Panc1 (cell line): Measurements from ENCODE around the gene LRRC47. TPM values are rescaled to one million over a fixed set of nuclear protein-coding genes. Genes with fewer than 3 reads are reported as not detected.

Experiments
- ATAC-seq: fragments of 200-7000 bp; cut with Tn5 transposase; 2 replicates; pipeline ENCODE4 v1.9.1; 2020; ENCODE audit warnings: mild to moderate bottlenecking, moderate library complexity
- BruUV-seq: library from RNA; stranded (reverse); fragments of 400-500 nt; replicated peaks from 2 replicates; lab custom pipeline; 2021; lab: Mats Ljungman, UMichigan
- CTCF ChIA-PET: fragments of 300-600 bp; sonication (Branson Sonifier 250); formaldehyde crosslinking; loops from one replicate; lab custom pipeline; 2022; ENCODE audit warnings: antibody characterized with exemption; lab: Charles Lee
- POLR2A ChIA-PET: fragments of 300-600 bp; sonication (Branson Sonifier 250); formaldehyde crosslinking; loops from one replicate; lab custom pipeline; 2022; ENCODE audit warnings: antibody characterized with exemption; lab: Charles Lee
- DNase-seq: peaks from one replicate; pipeline ENCODE4 v3.0.0-alpha.2; 2010; ENCODE audit warnings: low read depth, low spot score
- H3K27ac ChIP-seq: 2 replicates; pipeline ENCODE4 v1.5.1; 2011; ENCODE audit warnings: mild to moderate bottlenecking, low read length, inconsistent platforms
- H3K27me3 ChIP-seq: fragments of 200-500 bp; sonication (Bioruptor generic); 2 replicates; pipeline ENCODE4 v1.6.0; 2014; ENCODE audit warnings: low read length, inconsistent platforms; ENCODE audit not compliant: control insufficient read depth, insufficient read depth
- H3K36me3 ChIP-seq: fragments of 200-500 bp; sonication (Bioruptor generic); 2 replicates; pipeline ENCODE4 v1.5.1; 2014; ENCODE audit warnings: inconsistent platforms, mild to moderate bottlenecking, low read length, moderate library complexity; ENCODE audit not compliant: control insufficient read depth, insufficient read depth
- H3K4me1 ChIP-seq: 2 replicates; pipeline ENCODE4 v1.5.1; 2011; ENCODE audit warnings: inconsistent platforms, mild to moderate bottlenecking, low read length, moderate library complexity; ENCODE audit not compliant: control insufficient read depth, insufficient read depth
- H3K4me3 ChIP-seq, 2 experiments: 2 replicates each; pipeline ENCODE4 v1.5.1; 2011 to 2012; ENCODE audit warnings: low read depth in 2 of 2, low read length in 2 of 2, mild to moderate bottlenecking in 2 of 2, inconsistent platforms in 1 of 2, moderate library complexity in 1 of 2
- H3K9me3 ChIP-seq: fragments of 200-500 bp; sonication (Bioruptor generic); 2 replicates; pipeline ENCODE4 v1.5.1; 2014; ENCODE audit warnings: low read depth, mild to moderate bottlenecking, inconsistent platforms, low read length, moderate library complexity; ENCODE audit not compliant: control insufficient read depth, insufficient read depth
- POLR2AphosphoS5 ChIP-seq: IDR thresholded peaks from 2 replicates; pipeline ENCODE4 v1.6.1; 2012; ENCODE audit warnings: mild to moderate bottlenecking, low read depth, low read length, moderate library complexity
- SIN3A ChIP-seq: IDR thresholded peaks from 2 replicates; pipeline ENCODE4 v1.6.1; 2012; ENCODE audit warnings: low read depth, mild to moderate bottlenecking, low read length, moderate library complexity, borderline replicate concordance; ENCODE audit not compliant: insufficient read depth
- TCF7L2 ChIP-seq: IDR thresholded peaks from 2 replicates; pipeline ENCODE4 v1.6.1; 2011; ENCODE audit warnings: mild to moderate bottlenecking, low read depth, low read length, inconsistent platforms
- in situ Hi-C: cut with HindIII; loops from 2 replicates; pipeline ENCODE4 v1.10.0; 2016; ENCODE audit warnings: low sequenced_read_pairs, low pct_unique_long_range_greater_than_20kb
- intact Hi-C: fragments of 100-400 bp; cut with micrococcal nuclease; formaldehyde crosslinking; loops from one replicate; pipeline ENCODE4 v1.10.0; 2022; ENCODE audit not compliant: unreplicated experiment
- total RNA-seq: library from RNA; stranded (reverse); gene quantifications from one replicate; pipeline ENCODE4 v1.2.1, GENCODE V29; 2021; ENCODE audit not compliant: unreplicated experiment
- TF ChIP-seq, protein P1 (sequence below): fragments of 450-650 bp; IDR thresholded peaks from 2 replicates; pipeline ENCODE4 v1.5.1; 2017; ENCODE audit warnings: mild to moderate bottlenecking
- TF ChIP-seq, protein P2 (sequence below), 2 experiments: IDR thresholded peaks; 2 replicates each; pipeline ENCODE4 v1.6.1; 2011 to 2012; ENCODE audit warnings: low read depth in 2 of 2, control low read depth in 1 of 2, low read length in 1 of 2, mild to moderate bottlenecking in 1 of 2, moderate library complexity in 1 of 2; ENCODE audit not compliant: insufficient read depth in 1 of 2

Gene LRRC47
- total RNA-seq, 1 experiment from 2014 or later: 51.0 TPM

DNA sequence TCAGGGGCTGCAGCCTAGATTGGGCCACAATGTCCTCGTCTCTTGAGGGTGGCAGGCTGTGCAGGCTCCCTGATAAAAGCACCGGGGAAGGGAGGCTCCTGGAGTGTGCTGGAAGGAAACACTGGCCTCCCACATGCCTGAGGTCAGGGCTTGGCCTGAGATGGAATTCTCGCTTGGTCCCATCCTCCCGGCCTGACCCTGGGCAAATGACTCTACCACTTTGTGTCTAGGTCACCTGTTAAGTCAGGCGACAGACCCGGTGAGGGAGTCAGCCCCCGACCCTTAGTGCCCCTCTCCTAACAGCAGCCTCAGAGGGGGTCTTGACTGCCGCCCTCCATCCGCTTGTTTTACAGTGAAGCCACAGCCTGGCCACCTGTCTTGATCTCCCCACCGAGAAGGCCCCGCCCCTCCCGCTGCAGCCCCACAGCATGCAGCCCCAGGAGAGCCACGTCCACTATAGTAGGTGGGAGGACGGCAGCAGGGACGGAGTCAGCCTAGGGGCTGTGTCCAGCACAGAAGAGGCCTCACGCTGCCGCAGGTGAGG, 21.3 kb downstream of the LRRC47 start:
- Histone ChIP-seq H3K9me3 (no peaks in the 10 kb centered on the region), H3K4me3 (no peak overlapping the region), H3K4me1 (peaks cover 51% of the 10 kb centered on the region), H3K27ac (peak overlapping the region; percentile 68), H3K36me3 (no peaks in the 10 kb centered on the region), H3K27me3 (no peaks in the 10 kb centered on the region)
- no peak for DNase-seq
- ATAC-seq: peak; percentile 17
- CTCF ChIA-PET: interaction anchor here (0.5 to 1.3 kb wide), 4 partner anchors 14 to 306 kb away, joined by 3 to 5 read pairs (median 4); no protein-coding TSS in a partner anchor
- no TSS peak for BruUV-seq
- TF ChIP-seq, protein P1, sequence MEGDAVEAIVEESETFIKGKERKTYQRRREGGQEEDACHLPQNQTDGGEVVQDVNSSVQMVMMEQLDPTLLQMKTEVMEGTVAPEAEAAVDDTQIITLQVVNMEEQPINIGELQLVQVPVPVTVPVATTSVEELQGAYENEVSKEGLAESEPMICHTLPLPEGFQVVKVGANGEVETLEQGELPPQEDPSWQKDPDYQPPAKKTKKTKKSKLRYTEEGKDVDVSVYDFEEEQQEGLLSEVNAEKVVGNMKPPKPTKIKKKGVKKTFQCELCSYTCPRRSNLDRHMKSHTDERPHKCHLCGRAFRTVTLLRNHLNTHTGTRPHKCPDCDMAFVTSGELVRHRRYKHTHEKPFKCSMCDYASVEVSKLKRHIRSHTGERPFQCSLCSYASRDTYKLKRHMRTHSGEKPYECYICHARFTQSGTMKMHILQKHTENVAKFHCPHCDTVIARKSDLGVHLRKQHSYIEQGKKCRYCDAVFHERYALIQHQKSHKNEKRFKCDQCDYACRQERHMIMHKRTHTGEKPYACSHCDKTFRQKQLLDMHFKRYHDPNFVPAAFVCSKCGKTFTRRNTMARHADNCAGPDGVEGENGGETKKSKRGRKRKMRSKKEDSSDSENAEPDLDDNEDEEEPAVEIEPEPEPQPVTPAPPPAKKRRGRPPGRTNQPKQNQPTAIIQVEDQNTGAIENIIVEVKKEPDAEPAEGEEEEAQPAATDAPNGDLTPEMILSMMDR: no peak
- TF ChIP-seq, protein P2, sequence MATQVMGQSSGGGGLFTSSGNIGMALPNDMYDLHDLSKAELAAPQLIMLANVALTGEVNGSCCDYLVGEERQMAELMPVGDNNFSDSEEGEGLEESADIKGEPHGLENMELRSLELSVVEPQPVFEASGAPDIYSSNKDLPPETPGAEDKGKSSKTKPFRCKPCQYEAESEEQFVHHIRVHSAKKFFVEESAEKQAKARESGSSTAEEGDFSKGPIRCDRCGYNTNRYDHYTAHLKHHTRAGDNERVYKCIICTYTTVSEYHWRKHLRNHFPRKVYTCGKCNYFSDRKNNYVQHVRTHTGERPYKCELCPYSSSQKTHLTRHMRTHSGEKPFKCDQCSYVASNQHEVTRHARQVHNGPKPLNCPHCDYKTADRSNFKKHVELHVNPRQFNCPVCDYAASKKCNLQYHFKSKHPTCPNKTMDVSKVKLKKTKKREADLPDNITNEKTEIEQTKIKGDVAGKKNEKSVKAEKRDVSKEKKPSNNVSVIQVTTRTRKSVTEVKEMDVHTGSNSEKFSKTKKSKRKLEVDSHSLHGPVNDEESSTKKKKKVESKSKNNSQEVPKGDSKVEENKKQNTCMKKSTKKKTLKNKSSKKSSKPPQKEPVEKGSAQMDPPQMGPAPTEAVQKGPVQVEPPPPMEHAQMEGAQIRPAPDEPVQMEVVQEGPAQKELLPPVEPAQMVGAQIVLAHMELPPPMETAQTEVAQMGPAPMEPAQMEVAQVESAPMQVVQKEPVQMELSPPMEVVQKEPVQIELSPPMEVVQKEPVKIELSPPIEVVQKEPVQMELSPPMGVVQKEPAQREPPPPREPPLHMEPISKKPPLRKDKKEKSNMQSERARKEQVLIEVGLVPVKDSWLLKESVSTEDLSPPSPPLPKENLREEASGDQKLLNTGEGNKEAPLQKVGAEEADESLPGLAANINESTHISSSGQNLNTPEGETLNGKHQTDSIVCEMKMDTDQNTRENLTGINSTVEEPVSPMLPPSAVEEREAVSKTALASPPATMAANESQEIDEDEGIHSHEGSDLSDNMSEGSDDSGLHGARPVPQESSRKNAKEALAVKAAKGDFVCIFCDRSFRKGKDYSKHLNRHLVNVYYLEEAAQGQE (IDR thresholded peaks at IDR 0.05; ENCODE audit: insufficient read depth in 1 of 2, low read depth in 2 of 2, low read length in 1 of 2): no peak
- no peak for TF ChIP-seq POLR2AphosphoS5
- TF ChIP-seq SIN3A: no peak
- TF ChIP-seq TCF7L2: no peak
- intact Hi-C loops: no loop called here
- in situ Hi-C loops: no loop called here
- POLR2A ChIA-PET: no interaction called here

DNA sequence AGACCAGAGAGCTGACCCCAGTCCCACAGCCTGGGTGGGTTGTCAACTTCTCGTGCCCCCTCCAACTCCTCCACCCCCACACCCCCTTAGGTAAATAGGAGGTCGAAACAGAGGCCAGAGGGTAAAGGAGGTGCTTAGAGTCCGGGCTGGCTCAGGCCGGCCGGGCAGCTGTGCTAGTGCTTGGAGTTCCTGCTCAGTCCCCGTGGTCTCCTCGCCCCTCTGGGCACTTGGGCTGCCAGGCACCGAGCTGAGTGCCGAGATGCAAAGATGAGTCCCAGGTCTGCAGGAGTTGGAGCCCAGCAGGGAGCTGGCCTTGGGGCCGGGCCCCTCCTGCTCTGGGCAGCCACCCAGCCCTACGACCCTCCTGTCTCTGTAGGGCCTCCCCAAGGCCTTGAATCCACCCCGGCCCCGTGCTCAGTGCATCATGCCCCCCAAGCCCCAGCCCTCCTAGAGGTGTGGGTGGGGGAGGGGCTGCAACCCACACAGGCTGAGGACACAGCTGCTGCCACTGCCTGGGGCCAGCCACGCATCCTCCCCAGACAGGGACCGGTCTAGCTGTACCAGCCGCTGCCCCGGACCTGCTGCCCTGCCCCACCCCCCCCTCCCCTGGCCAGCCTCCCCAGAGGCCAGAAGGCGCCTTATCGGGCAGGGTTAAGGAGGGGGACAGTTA, 21.9 kb downstream of the LRRC47 start:
- TF ChIP-seq, protein P1: no peak
- TF ChIP-seq TCF7L2: no peak
- TF ChIP-seq SIN3A: no peak
- TF ChIP-seq POLR2AphosphoS5: no peak
- TF ChIP-seq, protein P2 (IDR thresholded peaks at IDR 0.05; ENCODE audit: insufficient read depth in 1 of 2, low read depth in 2 of 2, low read length in 1 of 2): no peak
- Histone ChIP-seq H3K27ac (peak overlapping the region; percentile 58), H3K9me3 (no peaks in the 10 kb centered on the region), H3K4me3 (no peak overlapping the region; a peak in 1 of 4 replicates), H3K4me1 (peaks cover 51% of the 10 kb centered on the region), H3K36me3 (no peaks in the 10 kb centered on the region), H3K27me3 (no peaks in the 10 kb centered on the region)
- in situ Hi-C loops: no loop called here
- POLR2A ChIA-PET: no interaction called here
- BruUV-seq: no TSS peak
- CTCF ChIA-PET: interaction anchor here (1.1 to 1.3 kb wide), 2 partner anchors 13 to 50 kb away, joined by 3 read pairs; no protein-coding TSS in a partner anchor
- ATAC-seq: no peak
- intact Hi-C loops: no loop called here
- DNase-seq: no peak
